Lower lobe of right lung (tissue), 2 donors: Measurements from ENCODE around the gene RSPH9. TPM values are rescaled to one million over a fixed set of nuclear protein-coding genes. Genes with fewer than 3 reads are reported as not detected.

Experiments
- ATAC-seq, 2 donors: fragments of 200-7000 bp; cut with Tn5 transposase; one replicate each; pipeline ENCODE4 v1.9.1; 2020 to 2022; ENCODE audit warnings: mild to moderate bottlenecking in 2 of 2, moderate library complexity in 2 of 2
- DNase-seq: peaks from one replicate; pipeline ENCODE4 v3.0.0-alpha.2; 2020
- H3K27ac ChIP-seq: fragments of 200-600 bp; one replicate; pipeline ENCODE4 v1.8.0; 2022
- H3K27me3 ChIP-seq: fragments of 200-600 bp; one replicate; pipeline ENCODE4 v1.8.0; 2022; ENCODE audit warnings: low read depth
- H3K36me3 ChIP-seq: fragments of 200-600 bp; one replicate; pipeline ENCODE4 v1.8.0; 2022; ENCODE audit warnings: mild to moderate bottlenecking
- H3K4me1 ChIP-seq: fragments of 200-600 bp; one replicate; pipeline ENCODE4 v1.8.0; 2022
- H3K4me3 ChIP-seq: fragments of 200-600 bp; one replicate; pipeline ENCODE4 v1.8.0; 2022; ENCODE audit warnings: mild to moderate bottlenecking
- H3K9me3 ChIP-seq: fragments of 200-600 bp; one replicate; pipeline ENCODE4 v1.8.0; 2022
- intact Hi-C: fragments of 100-400 bp; cut with DNase I; formaldehyde crosslinking; loops from one replicate; pipeline ENCODE4 v1.11.0; 2022
- long read RNA-seq: library from polyadenylated mRNA; unstranded; transcript quantifications from one replicate; pipeline ENCODE4 v2.0.0, GENCODE V29; 2021
- total RNA-seq: library from RNA; stranded (reverse); fragmentation: NEBNext Ultra II Directional; extraction: Animal tissue kit (Norgen Biotek cat#: 25700); gene quantifications from one replicate; pipeline ENCODE4 v1.2.1, GENCODE V29; 2021
- TF ChIP-seq, protein P1 (sequence below): fragments of 200-600 bp; IDR thresholded peaks from one replicate; pipeline ENCODE4 v1.8.0; 2022; ENCODE audit warnings: antibody characterized with exemption, mild to moderate bottlenecking
- donor health status: DM: no; HTN: yes; CAD: no; lungs with severe emphysema.

The RSPH9 gene, protein sequence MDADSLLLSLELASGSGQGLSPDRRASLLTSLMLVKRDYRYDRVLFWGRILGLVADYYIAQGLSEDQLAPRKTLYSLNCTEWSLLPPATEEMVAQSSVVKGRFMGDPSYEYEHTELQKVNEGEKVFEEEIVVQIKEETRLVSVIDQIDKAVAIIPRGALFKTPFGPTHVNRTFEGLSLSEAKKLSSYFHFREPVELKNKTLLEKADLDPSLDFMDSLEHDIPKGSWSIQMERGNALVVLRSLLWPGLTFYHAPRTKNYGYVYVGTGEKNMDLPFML
- total RNA-seq, result 2.6 TPM
- long read RNA-seq, partial matches to known transcripts, result 1 of 15 reads
- long read RNA-seq, other reads (novel, unspliced or antisense), result 10 of 15 reads

DNA sequence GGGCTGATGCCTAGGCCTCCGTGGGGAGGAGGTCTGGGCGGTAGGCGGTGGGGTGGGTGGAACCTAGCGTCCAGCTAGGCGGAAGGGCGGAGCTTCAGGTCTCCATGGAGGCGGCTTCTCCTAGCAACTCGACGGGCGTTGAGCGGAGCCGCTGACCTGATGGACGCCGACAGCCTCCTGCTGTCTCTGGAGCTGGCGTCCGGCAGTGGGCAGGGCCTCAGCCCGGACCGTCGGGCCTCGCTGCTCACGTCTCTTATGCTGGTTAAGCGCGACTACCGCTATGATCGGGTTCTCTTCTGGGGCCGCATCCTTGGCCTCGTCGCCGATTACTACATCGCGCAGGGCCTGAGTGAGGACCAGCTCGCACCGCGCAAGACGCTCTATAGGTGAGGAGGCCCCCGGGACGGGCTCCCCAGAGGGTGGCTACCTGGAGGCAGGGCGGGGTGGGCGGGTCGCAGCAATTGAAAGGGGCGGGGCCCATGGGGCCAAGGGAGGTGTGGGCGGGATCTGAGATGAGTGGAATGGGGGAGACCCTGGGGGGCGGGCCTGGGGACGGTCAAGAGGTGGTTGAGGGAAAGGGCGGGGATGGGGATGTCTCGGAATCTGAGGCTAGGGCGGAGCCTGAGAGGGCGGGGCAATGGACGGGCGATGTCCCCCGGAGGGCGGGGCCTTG lies at the start of gene RSPH9:
Gene RSPH9, plus strand, starts transcription at position 97 of the 673 bp plus-strand sequence. Its CDS starts 63 bp downstream, at position 160.
- H3K4me1 ChIP-seq, result peaks cover 15% of the 10 kb centered on the region
- DNase-seq (peak; percentile 84), ATAC-seq (peak; percentile 89 to 91)
- peaks cover 28% of the 10 kb centered on the region for H3K36me3 ChIP-seq
- TF ChIP-seq, protein P1, sequence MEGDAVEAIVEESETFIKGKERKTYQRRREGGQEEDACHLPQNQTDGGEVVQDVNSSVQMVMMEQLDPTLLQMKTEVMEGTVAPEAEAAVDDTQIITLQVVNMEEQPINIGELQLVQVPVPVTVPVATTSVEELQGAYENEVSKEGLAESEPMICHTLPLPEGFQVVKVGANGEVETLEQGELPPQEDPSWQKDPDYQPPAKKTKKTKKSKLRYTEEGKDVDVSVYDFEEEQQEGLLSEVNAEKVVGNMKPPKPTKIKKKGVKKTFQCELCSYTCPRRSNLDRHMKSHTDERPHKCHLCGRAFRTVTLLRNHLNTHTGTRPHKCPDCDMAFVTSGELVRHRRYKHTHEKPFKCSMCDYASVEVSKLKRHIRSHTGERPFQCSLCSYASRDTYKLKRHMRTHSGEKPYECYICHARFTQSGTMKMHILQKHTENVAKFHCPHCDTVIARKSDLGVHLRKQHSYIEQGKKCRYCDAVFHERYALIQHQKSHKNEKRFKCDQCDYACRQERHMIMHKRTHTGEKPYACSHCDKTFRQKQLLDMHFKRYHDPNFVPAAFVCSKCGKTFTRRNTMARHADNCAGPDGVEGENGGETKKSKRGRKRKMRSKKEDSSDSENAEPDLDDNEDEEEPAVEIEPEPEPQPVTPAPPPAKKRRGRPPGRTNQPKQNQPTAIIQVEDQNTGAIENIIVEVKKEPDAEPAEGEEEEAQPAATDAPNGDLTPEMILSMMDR, result no peak
- peak within 1 kb of the TSS; percentile 62 for H3K27ac ChIP-seq
- H3K27me3 ChIP-seq, result no peaks in the 10 kb centered on the region
- intact Hi-C loops, result no loop called here
- no peaks in the 10 kb centered on the region for H3K9me3 ChIP-seq
- H3K4me3 ChIP-seq, result peak within 1 kb of the TSS; percentile 61

DNA sequence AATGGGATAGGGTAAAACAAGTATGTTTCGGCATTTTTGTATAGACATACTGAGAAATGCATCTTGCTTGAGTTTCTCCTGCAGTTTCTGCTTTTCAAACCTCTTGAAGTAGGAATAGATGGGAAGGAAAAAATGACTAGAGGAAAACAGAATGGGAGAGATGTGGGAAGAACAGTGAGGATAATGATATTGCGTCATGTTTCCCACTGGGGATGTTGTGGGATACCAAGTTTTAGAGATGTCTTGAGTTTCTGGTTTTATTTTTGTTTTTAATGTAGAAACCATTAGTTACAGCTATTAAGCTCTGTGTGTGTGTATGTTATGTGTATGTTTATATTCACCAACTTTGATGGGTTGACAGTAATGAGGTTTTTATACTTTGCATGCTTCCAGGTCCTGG lies 44.2 kb upstream of the RSPH9 start:
- intact Hi-C loops, result no loop called here
- DNase-seq, result no peak
- peaks cover 86% of the 10 kb centered on the region for H3K36me3 ChIP-seq

DNA sequence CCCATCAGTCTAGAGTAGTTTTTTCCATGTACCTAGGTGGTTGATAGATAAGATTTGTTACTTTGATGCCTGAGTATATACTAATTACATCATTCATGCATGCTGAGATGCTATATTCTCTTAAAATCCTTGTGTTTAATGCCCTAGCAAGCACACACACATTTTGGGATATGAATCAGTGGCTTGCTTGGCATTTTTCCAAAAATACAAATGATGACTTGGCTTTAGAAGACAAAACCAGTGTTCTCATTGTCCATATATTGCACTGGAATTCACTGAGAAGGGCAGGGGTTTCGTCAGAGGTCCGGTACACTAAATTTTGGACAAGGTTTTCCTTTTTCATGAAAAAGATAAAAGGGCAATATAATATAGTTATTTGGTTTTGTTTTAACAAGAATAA lies 40.7 kb upstream of the RSPH9 start:
- no peak for DNase-seq
- intact Hi-C loops, result no loop called here
- no peak for ATAC-seq

More for the DNA sequence above, 44.2 kb upstream of the RSPH9 start:
- ATAC-seq, result no peak
- TF ChIP-seq, protein P1, result no peak
- no peak overlapping the region for H3K27ac ChIP-seq
- no peaks in the 10 kb centered on the region for H3K4me1 ChIP-seq
- H3K4me3 ChIP-seq, result no peak overlapping the region
- no peaks in the 10 kb centered on the region for H3K9me3 ChIP-seq
- H3K27me3 ChIP-seq, result no peaks in the 10 kb centered on the region

DNA sequence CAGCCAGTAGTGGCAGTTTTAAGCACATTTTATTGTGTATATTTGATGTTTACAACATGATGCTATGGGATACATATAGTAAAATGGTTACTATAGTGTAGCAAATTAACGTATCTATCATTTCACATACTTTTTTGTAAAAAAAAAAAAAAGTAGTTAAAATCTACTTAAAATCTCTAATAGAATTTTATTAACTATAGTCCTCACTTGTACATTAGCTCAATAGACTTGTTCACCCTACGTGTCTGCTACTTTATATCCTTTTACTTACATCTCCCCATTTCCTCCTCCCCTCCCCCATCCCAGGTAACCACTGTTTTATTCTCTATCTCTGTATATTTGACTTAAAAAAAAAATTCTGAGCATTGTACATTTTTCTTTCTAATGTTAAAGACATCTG lies 38.8 kb upstream of the RSPH9 start:
- peaks cover 10% of the 10 kb centered on the region for H3K4me1 ChIP-seq
- H3K36me3 ChIP-seq, result peaks cover 79% of the 10 kb centered on the region
- DNase-seq, result no peak
- H3K4me3 ChIP-seq, result no peak overlapping the region
- no peak overlapping the region for H3K27ac ChIP-seq
- no peaks in the 10 kb centered on the region for H3K27me3 ChIP-seq
- H3K9me3 ChIP-seq, result no peaks in the 10 kb centered on the region
- no peak for ATAC-seq
- TF ChIP-seq, protein P1, result no peak
- intact Hi-C loops, result no loop called here

More for the DNA sequence above, 40.7 kb upstream of the RSPH9 start:
- TF ChIP-seq, protein P1, result no peak
- Histone ChIP-seq H3K9me3 (no peaks in the 10 kb centered on the region), H3K27me3 (no peaks in the 10 kb centered on the region), H3K36me3 (peaks cover 81% of the 10 kb centered on the region), H3K4me1 (peaks cover 10% of the 10 kb centered on the region), H3K4me3 (no peak overlapping the region), H3K27ac (no peak overlapping the region)

DNA sequence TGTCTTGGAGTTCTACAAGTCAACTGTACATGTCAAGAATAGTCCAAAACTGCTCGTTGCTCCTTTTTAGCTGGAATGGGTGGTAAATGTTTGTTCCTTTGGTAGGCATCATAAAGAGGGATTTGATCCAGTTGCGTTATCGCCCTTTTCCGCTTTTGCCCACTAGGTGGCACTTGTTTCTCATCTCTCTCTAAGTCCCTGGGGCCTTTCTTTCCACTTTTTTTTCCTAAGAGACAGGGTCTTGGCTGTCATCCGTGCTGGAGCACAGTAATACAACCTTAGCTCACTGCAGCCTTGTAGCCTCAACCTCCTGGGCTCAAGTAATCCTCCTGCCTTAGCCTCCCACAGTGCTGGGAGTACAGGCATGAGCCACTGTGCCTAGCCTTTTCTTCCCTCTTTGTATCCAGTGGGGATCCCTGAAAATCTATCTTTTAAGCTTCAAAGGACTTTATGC lies 36.5 kb upstream of the RSPH9 start:
- intact Hi-C loops, result no loop called here
- ATAC-seq (peak; percentile 65 to 73), DNase-seq (no peak)
- H3K9me3 ChIP-seq, result no peaks in the 10 kb centered on the region
- H3K27ac ChIP-seq, result no peak overlapping the region
- H3K27me3 ChIP-seq, result no peaks in the 10 kb centered on the region
- TF ChIP-seq, protein P1, result peak; percentile 78
- peaks cover 10% of the 10 kb centered on the region for H3K4me1 ChIP-seq
- H3K36me3 ChIP-seq, result peaks cover 78% of the 10 kb centered on the region
- no peak overlapping the region for H3K4me3 ChIP-seq
